SHP77 treated with DMSO at 0.1 percent for 48 hours (cell line): ENCODE results near the gene LRMDA.

Source experiments
- DNase-seq: peaks from one replicate; lab custom pipeline; 2025; lab: John Stamatoyannopoulos, UW

Gene LRMDA

GRCh38 chr10:75646218-75646915 lies 214.9 kb downstream of the LRMDA start:
- no peak for DNase-seq

DNA sequence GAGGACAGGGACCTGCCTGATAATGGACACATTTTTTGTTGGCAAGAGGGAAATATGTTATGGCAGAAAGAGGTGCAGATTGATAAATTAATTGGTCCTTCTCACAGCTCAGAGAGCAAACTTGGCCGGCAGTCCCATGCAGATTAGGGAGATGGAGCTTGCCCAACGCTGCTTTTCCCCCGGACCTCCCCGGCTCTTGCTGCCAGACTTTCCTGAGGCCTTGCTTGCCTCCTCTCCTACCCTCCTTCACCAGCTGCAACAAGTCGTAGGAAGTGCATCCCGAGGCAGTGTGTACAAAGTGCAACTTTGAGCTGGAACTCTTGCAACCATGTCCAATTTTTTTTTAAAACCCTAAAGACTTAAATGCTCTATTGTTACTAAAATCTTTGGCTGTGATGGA lies 215.5 kb downstream of the LRMDA start:
- no peak for DNase-seq

GRCh38 chr10:75647675-75648074 lies 216.3 kb downstream of the LRMDA start:
- no peak for DNase-seq

- DNase-seq = no peak
Measured at GRCh38 chr10:75648351-75648750, 216.9 kb downstream of the LRMDA start.

DNA sequence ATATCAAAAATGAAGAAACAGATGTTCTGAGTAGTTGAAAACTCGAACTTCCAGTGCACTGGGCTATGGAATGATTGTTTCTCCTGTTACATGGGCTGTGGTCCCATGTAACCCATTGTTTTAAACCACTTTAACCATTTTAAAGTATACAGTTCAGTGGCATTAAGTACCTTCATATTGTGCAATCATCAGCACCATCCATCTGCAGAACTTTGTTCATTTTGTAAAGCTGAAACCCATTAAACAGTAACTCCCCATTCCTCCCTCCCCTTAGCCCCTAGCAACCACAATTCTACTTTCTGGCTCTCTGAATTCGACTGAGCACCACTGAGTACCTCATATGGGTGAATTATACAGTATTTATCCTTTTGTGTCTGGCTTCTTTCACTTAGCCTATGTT lies 217.4 kb downstream of the LRMDA start:
- no peak for DNase-seq

- DNase-seq = no peak
Measured at GRCh38 chr10:75649466-75649865, 218.0 kb downstream of the LRMDA start.

DNA sequence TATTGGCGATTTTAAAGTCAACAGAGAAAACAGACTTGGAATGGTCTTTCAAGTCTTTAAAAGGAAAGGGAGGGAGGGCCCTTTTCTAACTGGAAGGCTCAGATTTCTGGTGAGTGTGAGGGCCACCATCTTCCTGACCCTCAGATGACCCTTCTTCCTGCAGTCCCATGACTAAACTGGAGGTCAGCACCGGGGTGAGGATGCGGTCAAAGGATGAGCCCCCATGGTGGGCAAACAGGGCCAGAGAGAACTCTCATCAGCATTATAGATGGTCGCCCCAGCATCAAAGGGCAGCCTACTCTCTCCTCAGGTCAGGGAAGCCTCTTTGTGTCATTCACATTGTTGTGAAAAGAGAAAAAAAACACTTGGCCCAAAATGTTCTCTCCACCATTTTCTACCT lies 219.2 kb downstream of the LRMDA start:
- no peak for DNase-seq

GRCh38 chr10:75651417-75651816 lies 220.0 kb downstream of the LRMDA start:
- no peak for DNase-seq

GRCh38 chr10:75652146-75652740 lies 220.8 kb downstream of the LRMDA start:
- no peak for DNase-seq

- DNase-seq = no peak
Measured at GRCh38 chr10:75653761-75654160, 222.3 kb downstream of the LRMDA start.

DNA sequence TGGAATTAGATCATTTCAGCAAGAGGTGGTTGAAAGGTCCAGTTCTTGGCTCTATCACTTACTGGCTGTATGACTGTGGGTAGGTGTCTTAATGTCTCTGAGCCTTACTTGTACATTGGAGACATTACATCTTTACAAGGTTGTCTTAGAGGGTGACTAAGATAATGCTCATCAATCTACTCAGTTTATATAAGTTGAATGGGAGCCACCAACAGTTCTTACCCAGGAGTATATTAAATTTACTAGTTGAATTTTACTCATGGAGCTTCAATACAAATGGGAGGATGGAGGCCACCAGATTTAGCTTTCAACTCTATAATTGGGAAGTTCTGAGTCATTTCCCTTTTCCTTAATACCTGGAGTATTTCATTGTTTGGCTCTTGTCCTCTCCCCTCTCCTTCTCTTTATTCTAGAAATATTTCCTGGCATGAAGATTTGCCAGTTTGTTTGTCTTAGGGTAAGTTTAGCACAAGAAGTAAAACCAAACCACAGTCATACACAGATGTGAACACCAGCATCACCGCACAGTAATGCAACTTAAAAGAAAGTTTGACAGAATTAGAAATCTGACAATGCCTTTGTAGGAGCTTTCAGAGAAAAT lies 222.8 kb downstream of the LRMDA start:
- DNase-seq = no peak

GRCh38 chr10:75654772-75655171 lies 223.3 kb downstream of the LRMDA start:
- DNase-seq = no peak

DNA sequence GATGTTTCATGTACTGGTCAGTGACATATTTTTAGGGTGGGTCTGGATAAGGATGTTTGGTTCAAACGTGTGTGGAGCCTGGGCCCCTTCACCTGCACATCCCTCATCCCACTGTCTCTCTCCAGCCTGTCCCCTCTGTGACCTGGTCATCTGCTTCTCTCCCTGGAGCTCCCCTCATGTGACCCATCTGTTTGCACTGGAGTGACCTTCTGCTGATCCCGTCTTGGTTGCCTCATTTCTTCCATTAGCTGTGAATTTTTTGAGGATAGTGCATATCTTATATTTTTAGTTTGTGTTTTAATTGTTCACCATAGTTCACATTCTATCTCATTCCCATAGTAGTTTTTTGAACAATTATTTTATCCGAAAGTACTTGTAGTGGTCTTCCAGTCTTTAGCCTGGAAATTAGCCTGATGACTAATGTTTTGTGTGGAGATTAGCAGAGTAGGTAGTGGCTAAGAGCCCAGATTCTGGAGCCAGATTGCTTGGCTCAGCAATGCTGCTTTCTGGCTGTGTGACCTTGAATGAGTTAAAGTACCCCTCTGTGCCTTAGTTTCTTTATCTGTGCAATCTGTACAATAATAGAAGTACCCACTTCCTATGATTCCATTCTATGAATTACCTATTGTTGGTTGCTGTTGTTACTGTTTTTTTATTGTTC lies 224.5 kb downstream of the LRMDA start:
- DNase-seq = no peak

- no peak for DNase-seq
Measured at GRCh38 chr10:75657351-75657750, 225.9 kb downstream of the LRMDA start.

- no peak for DNase-seq
Measured at GRCh38 chr10:75658036-75658435, 226.6 kb downstream of the LRMDA start.

GRCh38 chr10:75658496-75658895 lies 227.1 kb downstream of the LRMDA start:
- DNase-seq = no peak

DNA sequence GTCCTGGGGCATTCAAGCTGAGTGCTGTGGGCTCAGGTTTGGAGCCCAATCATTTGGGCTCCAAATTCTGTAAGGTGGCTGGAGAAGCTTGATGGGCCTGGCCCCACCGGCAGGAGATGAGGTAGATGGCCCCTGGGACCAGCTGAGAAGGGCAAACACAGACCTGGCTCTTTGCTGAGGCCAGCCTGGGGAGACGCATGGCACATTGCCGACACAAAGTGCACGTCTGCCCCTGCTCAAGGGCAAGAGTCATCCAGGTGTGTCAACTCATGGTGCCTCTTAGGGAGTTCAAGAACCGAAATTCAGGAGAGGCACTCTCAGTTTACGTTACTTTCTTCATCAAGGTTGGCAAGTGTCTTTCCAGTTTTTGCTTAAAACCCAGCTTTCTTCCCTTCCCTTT lies 227.5 kb downstream of the LRMDA start:
- DNase-seq = no peak

DNA sequence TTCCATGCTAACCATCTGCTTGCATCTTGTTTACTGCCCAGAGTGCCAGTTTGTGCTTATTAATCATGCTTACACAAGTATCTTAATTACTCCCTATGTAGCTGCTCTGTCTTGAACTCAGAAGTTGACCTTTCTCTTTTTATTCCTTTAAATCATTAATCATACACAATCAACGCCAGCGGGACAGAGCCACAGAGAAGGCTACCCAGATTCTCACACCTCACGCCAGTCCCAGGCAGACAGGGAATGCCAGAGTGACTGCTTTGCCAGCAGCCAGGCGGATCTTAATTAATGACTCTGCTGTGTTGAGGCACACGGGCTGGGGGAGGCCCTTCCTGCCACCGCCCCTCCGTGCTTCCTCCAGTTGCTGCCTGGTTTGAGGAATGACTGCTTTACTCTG lies 229.4 kb downstream of the LRMDA start:
- no peak for DNase-seq

DNA sequence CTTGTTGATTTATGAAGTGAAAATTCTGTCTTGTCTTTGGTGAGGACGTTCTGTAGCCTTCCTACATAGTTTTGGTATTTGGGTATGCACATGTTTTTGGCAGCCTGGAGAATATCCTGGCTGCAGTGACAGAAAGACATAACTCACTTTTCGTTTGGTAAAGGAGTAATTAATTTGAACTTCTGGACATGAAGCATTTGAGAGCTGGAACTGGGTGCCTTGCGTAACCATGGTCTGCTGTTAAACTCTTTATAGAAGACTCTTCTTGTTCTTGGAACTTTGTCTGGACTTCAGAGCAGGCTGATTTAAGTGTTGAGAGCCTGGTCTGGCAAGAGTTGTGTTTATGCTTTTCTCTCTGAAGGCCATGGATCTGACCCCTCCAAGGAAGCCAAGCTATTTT lies 231.3 kb downstream of the LRMDA start:
- DNase-seq = no peak

- DNase-seq = no peak
Measured at GRCh38 chr10:75663947-75664664, 232.7 kb downstream of the LRMDA start.

DNA sequence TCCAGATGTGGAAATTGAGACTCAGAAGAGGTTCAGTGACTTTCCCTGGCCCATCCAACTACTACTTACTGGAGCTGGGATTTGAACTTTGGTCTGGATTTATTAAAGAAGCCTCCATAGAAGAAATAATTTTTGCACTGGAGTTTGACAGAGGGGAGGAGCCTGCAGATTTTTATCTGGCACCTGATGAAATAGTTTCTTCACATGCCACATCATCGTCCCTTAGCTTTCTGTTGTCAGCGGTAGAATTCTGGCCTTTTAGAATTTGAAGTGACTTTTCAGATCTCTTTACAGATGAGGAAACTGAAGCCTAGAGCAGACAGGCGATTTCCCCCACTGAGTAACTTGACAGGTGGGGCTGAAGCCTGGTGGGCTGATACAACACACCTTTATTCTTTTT lies 233.5 kb downstream of the LRMDA start:
- no peak for DNase-seq

DNA sequence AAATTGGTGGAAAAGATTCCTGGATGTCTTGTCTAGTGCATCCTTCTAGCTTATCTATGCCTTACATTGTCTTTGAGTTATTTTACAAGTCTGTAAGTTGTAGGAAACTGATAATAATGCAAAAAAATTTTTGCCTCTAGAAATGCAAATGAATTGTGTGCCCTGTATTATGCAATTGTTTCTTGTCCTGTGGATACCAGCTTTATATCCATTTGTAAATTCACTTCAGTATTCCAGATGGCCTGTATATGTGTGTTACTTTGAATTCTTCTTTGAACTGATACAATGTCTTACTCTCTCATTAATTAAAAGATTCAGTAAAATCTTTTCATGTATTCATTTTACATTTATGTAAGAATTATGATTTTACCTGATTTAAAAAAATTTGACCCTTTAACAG lies 234.3 kb downstream of the LRMDA start:
- no peak for DNase-seq
